SHP77 treated with DMSO at 0.1 percent for 48 hours (cell line): ENCODE data around the gene PPP1R2B.

Experiments used
- DNase-seq: peaks from one replicate; lab custom pipeline; 2025; lab: John Stamatoyannopoulos, UW

Gene PPP1R2B

DNA sequence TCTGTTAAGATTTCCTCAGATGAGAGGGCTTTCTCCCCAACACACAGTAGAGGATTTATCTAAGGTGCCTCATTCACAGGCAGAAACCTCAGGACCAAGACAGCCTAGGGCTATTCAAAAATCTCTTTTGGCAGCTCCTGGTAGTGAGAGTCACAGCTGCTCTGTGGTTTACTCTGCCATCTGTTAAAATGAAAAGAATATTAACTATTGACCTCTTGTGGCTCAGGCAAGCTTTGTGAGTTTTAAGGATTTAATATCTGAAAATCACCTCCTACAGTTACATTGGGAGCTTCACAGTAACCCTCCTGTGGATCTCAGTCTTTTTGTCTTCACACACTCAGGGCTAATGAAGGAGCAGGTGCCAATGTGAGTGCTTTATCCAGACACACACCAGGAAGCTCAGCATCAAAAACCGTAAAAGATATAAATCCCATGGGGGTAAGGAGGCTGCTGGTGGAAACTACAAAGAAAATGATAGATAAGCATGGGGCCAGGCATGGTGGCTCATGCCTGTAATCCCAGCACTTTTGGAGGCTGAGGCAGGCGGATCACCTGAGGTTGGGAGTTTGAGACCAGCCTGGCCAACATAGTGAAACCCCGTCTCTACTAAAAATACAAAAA, 29.7 kb downstream of the PPP1R2B start:
- DNase-seq: no peak

DNA sequence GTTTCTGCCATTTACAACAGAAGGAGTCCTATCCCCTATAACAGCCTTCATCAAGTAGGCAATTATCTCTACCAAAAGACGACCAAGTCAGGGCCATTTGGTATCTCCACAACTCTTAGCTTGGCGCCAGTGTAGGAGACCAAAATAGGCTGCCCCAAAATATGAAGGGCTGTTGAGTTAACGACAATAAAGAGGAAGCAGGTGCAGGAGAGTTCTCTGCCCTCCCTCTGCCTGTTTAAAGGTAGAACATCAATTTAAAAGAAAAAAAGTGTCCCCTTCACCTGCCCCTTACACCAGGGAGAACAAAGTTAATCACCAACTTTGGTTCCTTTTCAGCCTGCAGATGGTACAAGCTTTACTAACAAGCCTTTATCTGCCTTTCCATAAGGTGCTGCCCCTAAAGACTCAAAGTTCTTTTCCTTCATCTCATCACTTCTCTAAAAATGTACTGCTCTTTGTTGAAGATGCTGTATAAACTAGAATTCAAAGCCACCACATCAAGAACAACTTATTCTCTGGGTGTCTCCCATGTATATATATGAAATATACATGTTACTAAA, 33.3 kb downstream of the PPP1R2B start:
- no peak for DNase-seq

DNA sequence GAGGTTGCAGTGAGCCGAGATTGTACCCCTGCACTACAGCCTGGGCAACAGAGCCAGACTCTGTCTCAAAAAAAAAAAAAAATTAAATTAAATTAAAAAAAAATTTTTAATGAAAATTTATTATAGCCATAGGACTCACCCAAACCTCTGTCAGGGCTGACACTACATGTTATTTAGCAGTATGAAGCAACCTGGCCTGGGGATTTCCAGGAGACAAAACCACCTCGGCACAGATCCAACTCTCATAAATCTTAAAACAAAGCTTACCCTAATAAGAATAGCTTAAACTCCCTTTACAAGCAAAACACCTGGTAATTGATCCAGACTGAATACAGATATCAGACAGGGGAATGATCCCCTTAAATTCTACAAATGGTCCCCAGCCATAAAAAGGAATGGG, 38.4 kb downstream of the PPP1R2B start:
- DNase-seq: no peak

DNA sequence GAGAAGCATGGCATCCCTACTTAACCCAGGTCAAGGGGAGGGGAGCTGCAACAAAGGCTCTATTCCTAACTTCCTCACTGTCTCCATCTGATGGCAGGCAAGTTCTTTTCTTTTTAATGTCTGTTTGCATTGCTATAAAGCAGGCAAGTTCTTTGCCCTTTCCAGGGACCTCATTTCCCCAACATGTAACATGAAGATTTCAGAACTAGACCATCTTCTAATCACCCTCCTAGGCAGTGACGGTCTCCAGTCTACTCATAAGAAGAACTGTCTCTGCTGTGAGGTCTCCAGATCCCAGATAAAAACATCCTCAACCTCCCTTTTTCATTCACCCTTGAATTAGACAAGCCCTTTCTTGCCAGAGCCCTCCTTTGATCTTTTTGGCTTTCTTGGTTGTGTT, 42.1 kb downstream of the PPP1R2B start:
- no peak for DNase-seq

GRCh38 chr5:156892864-156893263, 42.8 kb downstream of the PPP1R2B start:
- no peak for DNase-seq

DNA sequence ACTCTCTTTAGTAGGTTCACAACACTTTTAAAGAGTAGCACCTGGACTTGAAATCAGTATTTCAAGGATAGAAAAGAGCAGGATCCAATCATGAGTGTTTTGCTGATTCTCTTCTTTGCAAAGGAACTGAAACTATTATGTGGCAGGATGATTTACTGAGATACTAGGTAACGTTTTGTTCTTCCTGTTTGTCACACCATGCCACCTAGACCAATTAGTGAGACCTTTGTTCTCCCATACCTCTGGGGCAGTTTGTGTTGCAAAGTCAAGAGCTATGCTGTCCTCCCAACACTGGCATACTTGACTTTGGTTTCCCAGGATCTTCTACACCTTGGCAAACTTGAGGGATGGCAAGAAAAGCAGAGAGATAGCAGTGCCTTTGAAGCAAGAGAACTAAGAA, 43.4 kb downstream of the PPP1R2B start:
- DNase-seq: no peak

GRCh38 chr5:156896546-156896945, 46.5 kb downstream of the PPP1R2B start:
- no peak for DNase-seq
